ENCODE results near the gene CXADR.
"Not testable (repeated sequence)": the region's sequence is repeated elsewhere in the genome, so short reads cannot be mapped to it uniquely, and the experiment has no call there.

Gene CXADR

GRCh38 chr21:17502985-17503384 lies 9.9 kb upstream of the CXADR start:
- not testable (repeated sequence) for DNase-seq (ENCODE audit: low read depth)

- no peak for DNase-seq (ENCODE audit: low read depth)
These were observed 5.9 kb upstream of the CXADR start for GRCh38 chr21:17506951-17507350.

DNA sequence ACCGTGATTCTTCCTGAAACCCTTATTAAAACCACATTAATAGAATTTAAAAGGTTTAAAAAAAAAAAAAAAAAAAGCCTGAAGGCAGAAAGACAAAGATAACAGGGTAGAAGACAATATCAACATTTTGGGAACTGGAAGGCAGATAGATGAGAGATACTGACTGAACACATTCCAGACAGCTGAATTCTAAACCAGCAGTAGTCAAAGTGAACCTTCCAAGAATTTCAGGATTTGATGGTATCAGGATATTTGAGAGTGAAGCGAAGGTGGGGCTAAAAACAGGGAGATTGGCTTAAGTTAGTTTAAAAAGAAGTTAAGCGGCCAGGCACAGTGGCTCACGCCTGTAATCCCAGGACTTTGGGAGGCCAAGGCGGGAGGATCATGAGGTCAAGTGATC lies 5.3 kb upstream of the CXADR start:
- no peak for DNase-seq (ENCODE audit: low read depth)

DNA sequence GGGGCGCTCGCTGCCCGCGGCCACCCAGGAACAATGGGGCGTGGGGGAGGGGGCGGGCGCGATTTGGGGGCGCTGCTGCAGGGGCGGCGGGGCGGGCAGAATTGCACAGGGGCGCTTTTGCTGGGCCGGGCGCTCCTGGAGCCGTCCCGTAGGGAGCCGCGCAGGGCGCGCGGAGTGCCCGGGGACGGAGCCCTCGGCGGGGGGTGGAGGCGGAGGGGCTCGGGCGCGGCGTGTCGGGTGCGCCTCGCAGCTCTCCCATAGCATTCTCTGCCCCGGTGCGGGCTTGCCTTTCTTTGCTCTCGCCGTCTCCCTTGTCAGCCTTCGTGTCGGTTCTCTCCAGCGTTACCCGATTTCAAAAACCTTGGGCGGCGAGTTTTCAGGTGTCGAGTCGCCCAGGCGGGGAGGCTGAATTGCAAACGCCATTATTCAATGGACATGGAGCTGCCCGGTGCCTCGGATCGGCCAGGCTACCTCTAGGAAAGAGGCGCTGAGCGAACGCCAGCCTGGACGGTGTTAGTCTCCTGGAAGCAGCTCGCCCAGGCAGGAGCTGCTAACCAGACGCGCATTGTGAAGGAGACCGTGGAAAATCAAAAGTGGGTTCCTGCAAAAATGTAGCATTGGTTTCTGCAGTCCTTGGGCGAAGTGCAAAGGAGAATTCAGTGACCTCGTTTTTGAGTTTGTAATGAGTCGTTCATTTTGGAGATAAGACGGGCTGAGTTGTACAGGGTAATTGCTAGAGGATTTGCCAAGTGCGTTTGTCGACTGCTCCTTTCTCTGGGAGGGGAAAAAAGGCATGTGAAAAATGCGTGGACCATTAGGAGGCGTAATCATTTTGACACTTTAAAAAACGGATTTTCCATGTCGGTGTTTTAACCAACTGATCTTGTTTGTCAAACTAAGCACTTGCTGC lies 626 bp downstream of the CXADR start:
- no peak for DNase-seq (ENCODE audit: low read depth)

GRCh38 chr21:17514124-17514845 lies 1.4 kb downstream of the CXADR start:
- no peak for DNase-seq (ENCODE audit: low read depth)

DNA sequence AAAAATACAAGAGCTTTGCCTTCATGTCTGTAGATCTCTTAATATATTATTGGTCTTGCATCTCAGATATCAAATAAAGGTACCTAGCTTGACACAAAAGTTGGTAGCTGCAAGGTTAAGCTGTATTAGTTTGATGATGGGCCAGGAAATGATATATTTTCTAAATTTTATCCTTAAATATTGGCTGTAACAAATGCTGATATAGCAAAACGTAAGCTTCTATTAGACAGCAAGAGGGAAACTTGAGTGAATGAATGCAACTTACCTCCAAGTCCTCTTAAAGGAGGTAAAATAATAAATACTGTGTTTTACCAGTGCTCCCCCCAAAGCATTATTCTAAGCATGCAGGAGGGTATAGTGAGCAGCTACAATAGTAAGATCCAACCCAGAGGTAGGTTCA lies 4.2 kb downstream of the CXADR start:
- DNase-seq (ENCODE audit: low read depth), result not testable (repeated sequence)

- no peak for DNase-seq (ENCODE audit: low read depth)
These were observed 6.4 kb downstream of the CXADR start for GRCh38 chr21:17519208-17519738.

DNA sequence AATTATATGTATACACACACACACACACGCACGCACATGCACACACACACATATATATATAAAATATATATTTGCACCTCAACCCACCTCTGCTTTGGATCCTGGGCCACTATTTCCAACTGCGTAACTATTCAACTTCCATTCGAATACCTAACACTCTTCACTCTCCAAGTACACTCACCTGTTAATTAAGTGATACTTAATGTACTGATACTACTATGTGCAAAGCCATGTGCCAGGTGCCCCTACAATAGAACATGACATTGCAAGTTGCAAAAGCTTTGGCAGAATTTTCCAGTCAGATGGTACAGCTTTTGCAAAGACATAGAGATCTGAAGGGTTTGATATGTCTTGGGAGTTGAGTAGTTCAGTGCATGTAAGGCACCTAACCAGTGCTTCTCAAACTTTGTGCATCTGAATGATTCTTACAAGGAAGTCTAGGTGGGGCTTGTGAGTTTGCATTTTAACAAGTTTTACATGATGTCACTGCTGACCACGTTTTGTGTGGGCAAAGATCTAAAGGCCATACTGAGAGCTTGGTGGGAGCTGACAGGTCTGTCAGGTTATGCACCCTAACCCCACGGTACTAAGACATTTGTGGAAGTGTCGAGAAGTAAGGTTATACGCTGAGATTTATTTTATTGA lies 7.2 kb downstream of the CXADR start:
- DNase-seq (ENCODE audit: low read depth), result no peak

DNA sequence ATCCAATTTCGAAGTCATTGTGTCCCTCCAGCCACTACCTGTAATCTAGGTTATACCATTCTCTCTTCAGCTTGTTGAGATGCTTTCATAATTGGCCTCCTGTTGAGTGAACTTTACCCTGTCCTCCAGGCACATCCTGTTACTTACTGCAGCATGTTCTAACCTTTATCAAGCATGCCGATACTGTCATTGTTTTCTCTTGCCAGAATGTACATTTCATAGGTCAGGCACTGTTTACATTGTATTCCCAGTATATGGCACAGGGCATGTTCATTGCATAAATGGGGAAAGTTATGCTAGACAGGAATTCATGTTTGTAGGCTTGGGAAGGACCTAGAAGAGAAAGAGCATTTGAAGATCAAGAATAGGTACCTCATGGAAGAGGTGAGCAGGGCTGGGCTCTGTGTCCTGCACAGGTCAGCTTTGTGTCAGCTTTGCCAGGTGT lies 10.2 kb downstream of the CXADR start:
- no peak for DNase-seq (ENCODE audit: low read depth)

- DNase-seq (ENCODE audit: low read depth), result not testable (repeated sequence)
These were observed 11.2 kb downstream of the CXADR start for GRCh38 chr21:17523979-17524494.

GRCh38 chr21:17524635-17525034 lies 11.8 kb downstream of the CXADR start:
- DNase-seq (ENCODE audit: low read depth), result no peak

DNA sequence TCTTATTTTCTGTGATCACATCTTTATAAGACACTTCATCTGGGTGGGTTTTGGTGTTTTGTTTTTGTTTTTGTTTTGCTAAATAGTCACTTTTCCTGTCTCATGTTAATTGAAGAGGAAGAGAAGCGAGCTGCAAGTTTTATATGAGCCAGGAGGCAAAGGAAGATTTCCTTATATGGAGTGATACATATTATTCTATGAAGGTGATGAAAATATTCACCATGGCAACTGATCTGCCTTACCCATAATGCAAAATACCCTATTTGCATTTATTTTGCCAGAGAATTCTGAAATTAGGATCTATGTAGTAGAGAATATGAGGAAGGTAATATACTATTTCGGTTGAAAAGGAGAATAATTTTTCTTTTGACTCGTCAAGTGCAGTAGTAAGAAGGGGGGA lies 13.9 kb downstream of the CXADR start:
- DNase-seq (ENCODE audit: low read depth), result no peak

- no peak for DNase-seq (ENCODE audit: low read depth)
These were observed 14.4 kb downstream of the CXADR start for GRCh38 chr21:17527240-17527639.

- no peak for DNase-seq (ENCODE audit: low read depth)
These were observed 14.9 kb downstream of the CXADR start for GRCh38 chr21:17527711-17528110.

- DNase-seq (ENCODE audit: low read depth), result no peak
These were observed 16.8 kb downstream of the CXADR start for GRCh38 chr21:17529648-17530047.

DNA sequence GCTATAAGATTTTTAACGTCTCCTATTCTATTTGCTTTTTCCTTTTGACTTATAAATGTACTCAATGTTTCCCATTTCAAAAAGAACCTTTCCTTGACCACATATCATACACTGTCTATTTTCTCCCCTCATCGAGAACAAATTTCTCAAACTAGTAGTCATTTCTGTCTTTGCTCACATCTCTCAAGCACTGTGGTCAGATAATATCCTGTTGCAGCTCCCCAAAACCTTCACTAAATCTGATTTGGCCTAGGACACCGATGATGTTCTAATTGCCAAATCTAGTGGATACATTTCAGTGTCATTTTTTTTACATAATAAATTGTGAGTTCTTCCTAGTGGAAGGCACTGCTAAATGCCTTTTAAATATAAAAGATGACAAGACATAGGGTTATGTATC lies 19.4 kb downstream of the CXADR start:
- no peak for DNase-seq (ENCODE audit: low read depth)

- DNase-seq (ENCODE audit: low read depth), result no peak
These were observed 23.5 kb downstream of the CXADR start for GRCh38 chr21:17536381-17536780.

DNA sequence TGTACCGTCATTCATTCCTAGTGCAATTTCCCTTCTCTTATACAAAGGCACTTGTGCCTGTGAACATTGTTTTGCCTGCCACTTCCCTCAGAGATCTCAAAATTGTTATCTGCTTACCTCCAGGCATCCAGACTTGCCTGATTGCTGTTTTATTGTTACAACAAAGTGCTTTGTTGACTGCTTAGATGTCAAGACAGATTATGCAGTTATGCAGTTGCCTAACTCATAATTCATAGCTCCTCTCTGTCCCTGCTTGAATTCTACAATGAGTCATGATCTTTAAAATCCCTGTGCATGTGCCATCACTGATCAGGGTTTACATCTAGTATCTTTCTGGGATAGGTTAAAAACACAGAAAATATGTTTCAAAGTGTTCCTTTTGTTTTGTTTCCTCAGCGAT lies 24.5 kb downstream of the CXADR start:
- DNase-seq (ENCODE audit: low read depth), result no peak

- DNase-seq (ENCODE audit: low read depth), result no peak
These were observed 25.7 kb downstream of the CXADR start for GRCh38 chr21:17538576-17538975.

DNA sequence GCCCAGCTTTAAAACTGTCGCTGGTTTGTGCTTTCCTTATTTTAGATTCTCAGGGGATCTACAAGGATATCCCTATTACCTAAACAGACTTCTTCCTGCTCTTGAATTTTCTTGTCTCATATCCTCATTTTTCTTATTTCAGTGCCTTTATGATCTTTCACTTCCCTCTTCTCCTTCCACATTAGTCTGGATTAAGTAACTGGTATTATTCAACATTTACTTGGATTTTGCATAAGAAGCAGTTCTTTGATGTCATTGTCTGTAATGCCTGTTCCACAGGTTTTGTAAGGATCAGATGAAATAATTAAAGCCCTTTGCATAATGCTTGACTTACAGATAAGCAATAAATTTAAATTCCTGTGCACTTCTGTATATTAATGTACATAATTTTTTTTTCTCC lies 26.5 kb downstream of the CXADR start:
- no peak for DNase-seq (ENCODE audit: low read depth)

GRCh38 chr21:17539743-17540341 lies 27.0 kb downstream of the CXADR start:
- no peak for DNase-seq (ENCODE audit: low read depth)

GRCh38 chr21:17540530-17540929 lies 27.7 kb downstream of the CXADR start:
- DNase-seq (ENCODE audit: low read depth), result no peak
